M059J (cell line): Measurements from ENCODE around the gene TMTC2. TPM values are rescaled to one million over a fixed set of nuclear protein-coding genes. Genes with fewer than 3 reads are reported as not detected.

Experiments used
- DNase-seq: peaks from one replicate; pipeline ENCODE4 v3.0.0-alpha.2; 2012; ENCODE audit warnings: low read depth
- total RNA-seq: library from RNA; depleted of rRNA; stranded (reverse); fragments of >200 nt; shearing (Covaris generic); gene quantifications from 2 replicates; pipeline ENCODE4 v1.2.3, GENCODE V29; 2014

TMTC2 gene
- total RNA-seq, 1 experiment from 2014 or later, result 0.57 TPM

GRCh38 chr12:82953397-82953796 lies 266.7 kb downstream of the TMTC2 start:
- no peak for DNase-seq

GRCh38 chr12:82954064-82954463 lies 267.4 kb downstream of the TMTC2 start:
- DNase-seq, result no peak

- DNase-seq, result no peak
These were observed 267.9 kb downstream of the TMTC2 start for GRCh38 chr12:82954572-82954971.

GRCh38 chr12:82955043-82955442 lies 268.3 kb downstream of the TMTC2 start:
- DNase-seq, result no peak

GRCh38 chr12:82958966-82959365 lies 272.3 kb downstream of the TMTC2 start:
- DNase-seq, result no peak

- DNase-seq, result no peak
These were observed 273.1 kb downstream of the TMTC2 start for GRCh38 chr12:82959821-82960220.

GRCh38 chr12:82961835-82962234 lies 275.1 kb downstream of the TMTC2 start:
- no peak for DNase-seq

GRCh38 chr12:82963956-82964355 lies 277.2 kb downstream of the TMTC2 start:
- DNase-seq, result no peak

GRCh38 chr12:82964446-82964845 lies 277.7 kb downstream of the TMTC2 start:
- DNase-seq, result no peak

- DNase-seq, result no peak
These were observed 279.4 kb downstream of the TMTC2 start for GRCh38 chr12:82966001-82966559.

GRCh38 chr12:82968631-82969367 lies 282.1 kb downstream of the TMTC2 start:
- DNase-seq, result no peak

- no peak for DNase-seq
These were observed 283.9 kb downstream of the TMTC2 start for GRCh38 chr12:82970614-82971013.

GRCh38 chr12:82971584-82971983 lies 284.9 kb downstream of the TMTC2 start:
- no peak for DNase-seq

GRCh38 chr12:82972624-82973023 lies 285.9 kb downstream of the TMTC2 start:
- no peak for DNase-seq

GRCh38 chr12:82973592-82973991 lies 286.9 kb downstream of the TMTC2 start:
- DNase-seq, result no peak

GRCh38 chr12:82981150-82981549 lies 294.4 kb downstream of the TMTC2 start:
- no peak for DNase-seq

GRCh38 chr12:82994117-82994516 lies 307.4 kb downstream of the TMTC2 start:
- no peak for DNase-seq

GRCh38 chr12:82996168-82996812 lies 309.6 kb downstream of the TMTC2 start:
- DNase-seq, result no peak

GRCh38 chr12:82998509-82998908 lies 311.8 kb downstream of the TMTC2 start:
- no peak for DNase-seq

- no peak for DNase-seq
These were observed 316.3 kb downstream of the TMTC2 start for GRCh38 chr12:83003026-83003425.

- no peak for DNase-seq
These were observed 319.0 kb downstream of the TMTC2 start for GRCh38 chr12:83005534-83006197.

- no peak for DNase-seq
These were observed 322.0 kb downstream of the TMTC2 start for GRCh38 chr12:83008703-83009102.
